OCI-LY1 (cell line): ENCODE data around the gene FAIM2.

ENCODE experiments used
- H2AFZ ChIP-seq: fragments of 200-600 bp; sonication (generic), shearing (Covaris generic); 2 replicates; pipeline ENCODE4 v1.6.0; 2014; ENCODE audit warnings: antibody characterized with exemption, mild to moderate bottlenecking, low read length
- H3F3A ChIP-seq: fragments of 200-600 bp; sonication (generic), shearing (Covaris generic); 2 replicates; pipeline ENCODE4 v1.6.0; 2014; ENCODE audit warnings: mild to moderate bottlenecking, antibody characterized with exemption, low read length, moderate library complexity; ENCODE audit not compliant: insufficient read depth
- H3K27ac ChIP-seq: fragments of 200-600 bp; sonication (generic); 2 replicates; pipeline ENCODE4 v1.5.1; 2014; ENCODE audit warnings: low read length, mixed run types, mild to moderate bottlenecking, low read depth; ENCODE audit not compliant: poor library complexity, severe bottlenecking
- H3K27me3 ChIP-seq: fragments of 200-600 bp; sonication (generic); 2 replicates; pipeline ENCODE4 v1.6.0; 2014; ENCODE audit warnings: antibody characterized with exemption, mild to moderate bottlenecking, low read length, moderate library complexity; ENCODE audit not compliant: insufficient read depth
- H3K36me3 ChIP-seq: fragments of 200-600 bp; sonication (generic); 2 replicates; pipeline ENCODE4 v1.6.1; 2014; ENCODE audit warnings: mild to moderate bottlenecking, antibody characterized with exemption, low read length, moderate library complexity, mixed read lengths; ENCODE audit not compliant: insufficient read depth
- H3K4me1 ChIP-seq: fragments of 200-600 bp; sonication (generic); 2 replicates; pipeline ENCODE4 v1.5.1; 2014; ENCODE audit warnings: mild to moderate bottlenecking, low read length, moderate library complexity; ENCODE audit not compliant: insufficient read depth, severe bottlenecking
- H3K4me2 ChIP-seq: fragments of 200-600 bp; sonication (generic), shearing (Covaris generic); 2 replicates; pipeline ENCODE4 v1.6.1; 2014; ENCODE audit warnings: low read length
- H3K4me3 ChIP-seq: fragments of 200-600 bp; sonication (generic); 2 replicates; pipeline ENCODE4 v1.5.1; 2014; ENCODE audit warnings: low read length, low read depth, mild to moderate bottlenecking, mixed read lengths; ENCODE audit not compliant: poor library complexity, severe bottlenecking
- H3K79me2 ChIP-seq: fragments of 200-600 bp; shearing (Covaris generic); 2 replicates; pipeline ENCODE4 v1.6.1; 2016; ENCODE audit warnings: mixed run types, low read length, mixed read lengths; ENCODE audit not compliant: insufficient read depth
- H3K9ac ChIP-seq: fragments of 200-600 bp; sonication (generic), shearing (Covaris generic); 2 replicates; pipeline ENCODE4 v1.6.1; 2014; ENCODE audit warnings: mild to moderate bottlenecking, low read length, mixed read lengths
- H3K9me2 ChIP-seq: fragments of 200-600 bp; sonication (generic), shearing (Covaris generic); 2 replicates; pipeline ENCODE4 v1.6.1; 2014; ENCODE audit warnings: low read depth, mild to moderate bottlenecking, low read length, mixed read lengths
- H3K9me3 ChIP-seq: fragments of 200-600 bp; shearing (Covaris generic); 2 replicates; pipeline ENCODE4 v1.6.1; 2014; ENCODE audit warnings: low read length, mixed read lengths
- H4K20me1 ChIP-seq: fragments of 200-600 bp; sonication (generic), shearing (Covaris generic); 2 replicates; pipeline ENCODE4 v1.6.0; 2016; ENCODE audit warnings: mild to moderate bottlenecking, low read length; ENCODE audit not compliant: insufficient read depth
- CTCF ChIP-seq: fragments of 200-600 bp; sonication (generic), shearing (Covaris generic); IDR thresholded peaks from 2 replicates; pipeline ENCODE4 v1.5.1; 2017; ENCODE audit warnings: mild to moderate bottlenecking, antibody characterized with exemption, low read length, moderate library complexity, mixed read lengths
- EZH2 ChIP-seq: fragments of 200-600 bp; sonication (generic), shearing (Covaris generic); IDR thresholded peaks from 2 replicates; pipeline ENCODE4 v1.8.0; 2017; ENCODE audit warnings: borderline replicate concordance, mixed run types, mild to moderate bottlenecking, antibody characterized with exemption, low read length, moderate library complexity, mixed read lengths

The FAIM2 gene

GRCh38 chr12:49951411-49952240 is 47.9 kb upstream of the FAIM2 start:
- H3F3A ChIP-seq, result no peaks in the 10 kb centered on the region
- no peaks in the 10 kb centered on the region for H4K20me1 ChIP-seq
- H3K9me3 ChIP-seq, result no peaks in the 10 kb centered on the region
- no peak overlapping the region for H3K4me3 ChIP-seq
- no peaks in the 10 kb centered on the region for H3K36me3 ChIP-seq
- H3K9ac ChIP-seq, result no peak overlapping the region
- TF ChIP-seq EZH2 (no peak), CTCF (no peak)
- H3K4me2 ChIP-seq, result no peak overlapping the region
- H3K9me2 ChIP-seq, result no peaks in the 10 kb centered on the region
- H3K27ac ChIP-seq, result no peak overlapping the region
- no peaks in the 10 kb centered on the region for H3K79me2 ChIP-seq
- H3K4me1 ChIP-seq, result no peaks in the 10 kb centered on the region
- peaks cover 5% of the 10 kb centered on the region for H3K27me3 ChIP-seq
- H2AFZ ChIP-seq, result no peak overlapping the region

- TF ChIP-seq EZH2 (no peak), CTCF (no peak)
- Histone ChIP-seq H4K20me1 (no peaks in the 10 kb centered on the region), H3K9ac (no peak within 1 kb of the TSS)
These were observed 46.9 kb upstream of the FAIM2 start, which contains the start of gene AQP2 for GRCh38 chr12:49950273-49951251. Gene AQP2 (plus strand): TSS chr12:49950737. CDS start chr12:49950831, 94 bp downstream.

GRCh38 chr12:49949866-49950265 is 46.2 kb upstream of the FAIM2 start:
- peaks cover 6% of the 10 kb centered on the region for H3K4me1 ChIP-seq
- no peak for TF ChIP-seq EZH2
- no peak for TF ChIP-seq CTCF

More at GRCh38 chr12:49950273-49951251, 46.9 kb upstream of the FAIM2 start, which contains the start of gene AQP2:
- Histone ChIP-seq H2AFZ (no peak within 1 kb of the TSS), H3K4me3 (no peak within 1 kb of the TSS), H3K4me1 (no peaks in the 10 kb centered on the region), H3K4me2 (no peak within 1 kb of the TSS), H3K79me2 (no peaks in the 10 kb centered on the region), H3F3A (no peaks in the 10 kb centered on the region), H3K27ac (no peak within 1 kb of the TSS), H3K36me3 (no peaks in the 10 kb centered on the region), H3K9me2 (no peaks in the 10 kb centered on the region), H3K27me3 (peaks cover 5% of the 10 kb centered on the region), H3K9me3 (no peaks in the 10 kb centered on the region)

More at GRCh38 chr12:49949866-49950265, 46.2 kb upstream of the FAIM2 start:
- Histone ChIP-seq H3K27me3 (peaks cover 5% of the 10 kb centered on the region), H3K9me2 (no peaks in the 10 kb centered on the region), H4K20me1 (no peaks in the 10 kb centered on the region), H2AFZ (no peak overlapping the region), H3K27ac (no peak overlapping the region), H3K36me3 (no peaks in the 10 kb centered on the region), H3K79me2 (no peaks in the 10 kb centered on the region), H3K9me3 (no peaks in the 10 kb centered on the region), H3K9ac (no peak overlapping the region), H3K4me2 (no peak overlapping the region), H3K4me3 (no peak overlapping the region), H3F3A (no peaks in the 10 kb centered on the region)
